GM19372 (cell line): Measurements from ENCODE around the gene HDAC9.

ENCODE experiments used
- ATAC-seq: cut with Tn5 transposase; IDR thresholded peaks from one replicate; pipeline ENCODE4 v1.9.1; 2021; ENCODE audit warnings: mild to moderate bottlenecking, low read depth, moderate library complexity; ENCODE audit not compliant: unreplicated experiment

Gene HDAC9

DNA sequence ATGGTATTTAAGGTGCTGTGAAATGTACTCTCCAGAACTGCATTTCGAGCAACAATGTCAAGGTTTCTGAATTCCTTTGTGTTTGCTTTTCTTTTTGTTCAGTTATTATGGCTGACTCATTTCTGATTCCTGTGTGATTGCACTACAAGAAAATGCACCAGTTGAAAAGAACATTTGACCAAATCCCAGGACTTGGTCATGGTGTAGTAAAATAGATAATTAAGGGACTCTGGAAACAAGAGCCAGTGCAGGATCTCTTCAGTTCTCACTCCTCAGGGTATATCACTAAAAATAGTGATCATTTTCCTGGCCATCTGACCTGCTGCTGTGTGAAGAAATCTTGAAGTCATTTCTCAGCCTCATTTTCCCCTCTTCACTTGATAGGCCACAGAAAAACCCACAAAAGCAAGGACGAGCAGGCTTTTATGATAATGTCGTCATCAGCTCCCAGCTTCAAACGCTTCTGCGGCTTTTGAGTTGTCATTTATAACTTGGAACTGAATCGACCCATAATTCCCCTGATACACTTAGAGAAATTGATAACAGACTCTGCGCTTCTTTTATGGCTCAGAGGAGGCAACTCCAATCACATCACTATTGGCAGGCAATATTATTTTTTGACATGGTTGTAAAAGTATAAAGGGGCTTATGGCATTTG lies 274.7 kb downstream of the HDAC9 start:
- ATAC-seq = no peak

DNA sequence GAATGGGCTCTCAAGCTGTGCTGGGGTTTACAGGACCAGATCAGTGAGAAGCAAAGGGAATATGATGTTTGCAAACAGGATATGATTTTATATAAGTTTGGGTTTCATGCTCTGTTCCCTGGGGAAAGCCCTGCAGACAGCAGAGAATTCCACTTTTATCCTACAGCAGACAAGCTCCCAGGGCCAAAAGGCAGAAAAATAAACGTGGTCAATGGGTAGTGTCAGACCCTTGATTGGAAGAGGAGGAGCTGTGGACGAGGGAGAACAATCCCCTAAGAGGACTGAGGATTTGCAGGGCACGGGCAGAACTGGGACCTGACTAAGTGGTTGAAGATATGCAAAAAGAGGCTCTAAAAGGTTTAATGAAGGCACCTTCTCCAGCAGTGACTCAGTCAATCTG lies 275.3 kb downstream of the HDAC9 start:
- no peak for ATAC-seq

DNA sequence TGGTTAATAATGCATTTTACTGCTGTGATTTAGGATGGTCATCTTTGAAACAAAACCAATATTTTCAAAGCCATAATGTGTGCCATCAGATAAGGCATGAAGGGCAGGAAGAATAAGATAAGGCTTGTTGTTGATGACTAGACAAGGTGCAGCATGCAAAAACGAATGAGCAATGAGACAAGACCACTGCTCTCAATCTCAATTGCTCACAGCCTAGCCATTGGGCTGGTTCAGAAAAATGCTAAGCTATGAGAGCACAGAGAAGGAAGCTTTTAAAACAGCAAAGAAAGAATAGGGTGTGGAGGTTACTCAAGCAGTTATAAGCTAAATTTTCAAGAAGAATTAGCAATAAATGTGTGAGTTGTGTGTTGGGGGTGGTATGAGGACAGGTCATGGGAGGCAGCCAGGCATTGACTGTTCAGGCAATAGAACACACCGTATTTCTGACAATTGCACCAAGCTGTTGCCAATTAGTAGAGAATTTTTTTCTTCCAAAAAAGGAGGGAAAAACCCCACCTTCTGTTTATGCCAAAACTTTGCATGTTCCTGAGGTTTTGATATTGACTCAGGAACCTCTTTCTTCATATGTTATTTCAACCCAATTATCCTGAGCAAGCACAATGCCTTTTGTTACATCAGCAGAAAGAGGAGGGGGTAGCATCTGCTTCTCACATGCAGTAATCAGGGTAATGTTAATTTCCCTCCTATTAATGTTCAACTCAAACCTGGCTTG lies 276.5 kb downstream of the HDAC9 start:
- no peak for ATAC-seq

DNA sequence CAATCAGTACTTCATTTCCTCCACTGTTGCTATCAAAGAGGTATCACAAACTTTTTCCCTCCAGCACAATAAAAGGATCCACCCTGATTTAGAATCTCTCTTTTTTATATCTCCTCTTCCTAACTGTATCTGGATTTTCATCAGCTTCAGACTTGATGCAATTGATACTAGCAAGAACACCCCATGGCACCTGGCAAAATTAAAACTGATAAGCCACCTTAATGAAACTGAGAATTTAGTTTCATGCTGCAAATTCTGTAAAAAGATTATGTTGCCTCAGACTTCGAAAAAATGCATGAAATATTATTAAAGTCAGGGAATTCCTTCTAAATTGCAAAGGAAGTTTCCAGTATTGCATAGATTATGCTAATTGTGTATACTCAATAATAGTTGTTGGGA lies 277.0 kb downstream of the HDAC9 start:
- no peak for ATAC-seq

DNA sequence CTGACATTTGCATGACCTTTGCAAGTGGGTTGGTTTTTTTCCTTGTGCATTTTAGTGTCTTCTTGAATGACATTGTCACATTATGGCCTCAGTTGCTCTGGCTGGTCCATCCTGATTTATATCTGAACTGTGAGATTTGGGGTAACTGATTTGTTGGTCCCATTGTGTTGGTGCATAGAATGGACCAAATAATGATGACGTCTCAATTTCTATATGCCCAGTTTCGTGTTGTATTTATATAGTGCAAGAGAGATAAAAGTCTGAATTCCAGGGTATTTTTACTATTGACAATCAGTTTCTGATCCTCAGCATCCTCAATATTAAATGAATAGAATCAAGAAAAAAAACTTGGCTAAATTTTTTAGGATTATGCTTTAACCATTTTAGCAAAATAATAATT lies 281.8 kb downstream of the HDAC9 start:
- no peak for ATAC-seq

DNA sequence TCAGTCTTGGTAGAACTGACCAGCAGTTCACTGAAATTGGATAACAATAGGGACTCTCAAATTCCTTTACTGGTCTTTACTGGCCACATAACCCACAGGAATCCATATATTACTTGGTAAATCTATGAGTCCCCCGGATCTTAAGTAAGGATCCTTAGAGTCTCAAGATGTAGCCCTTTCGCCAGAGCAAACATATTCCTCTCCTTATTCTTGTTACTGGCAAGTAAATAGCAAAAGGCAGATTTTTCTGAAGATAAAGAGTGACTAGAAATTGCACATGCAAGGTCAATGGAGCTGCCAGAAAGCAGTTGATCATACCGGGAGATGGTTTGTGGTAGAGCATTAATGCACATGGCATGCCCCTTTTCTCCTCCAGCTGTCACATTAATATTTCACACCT lies 283.0 kb downstream of the HDAC9 start:
- no peak for ATAC-seq

DNA sequence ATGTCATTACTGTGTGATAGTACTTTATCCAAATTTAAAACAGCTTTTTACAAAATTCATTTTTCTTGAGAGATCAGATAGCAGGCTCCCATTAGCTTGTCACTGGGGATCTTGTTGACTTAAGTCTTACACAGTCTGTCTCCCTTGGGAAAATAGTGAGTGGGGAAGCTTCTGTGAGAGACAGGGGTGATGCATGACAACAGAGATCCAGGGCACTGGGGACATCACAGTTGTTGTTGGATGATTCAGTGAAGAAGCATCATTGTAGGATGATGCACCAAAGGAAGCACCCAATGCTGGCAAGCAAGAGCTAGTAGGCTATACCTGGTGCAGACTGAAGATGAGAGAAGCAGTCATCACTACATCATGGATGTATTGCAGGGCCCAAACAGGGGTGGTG lies 284.7 kb downstream of the HDAC9 start:
- ATAC-seq = no peak

DNA sequence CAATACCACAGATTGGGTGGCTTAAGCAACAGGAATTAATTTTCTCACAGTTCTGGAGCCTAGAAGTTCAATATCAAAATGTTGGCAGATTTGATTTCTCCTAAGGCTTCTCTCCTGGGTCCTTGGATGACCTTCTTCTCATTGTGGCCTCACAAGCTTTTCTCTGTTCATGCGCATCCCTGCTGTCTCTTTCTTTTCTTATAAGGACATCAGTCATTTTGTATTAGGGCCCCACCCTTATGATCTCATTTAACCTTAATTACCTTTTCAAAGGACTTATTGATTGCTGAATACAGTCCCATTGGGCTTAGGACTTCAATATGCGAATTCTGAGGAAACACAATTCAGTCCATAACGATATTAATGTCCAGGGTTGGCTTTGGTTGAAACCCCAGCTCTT lies 285.4 kb downstream of the HDAC9 start:
- ATAC-seq = no peak

DNA sequence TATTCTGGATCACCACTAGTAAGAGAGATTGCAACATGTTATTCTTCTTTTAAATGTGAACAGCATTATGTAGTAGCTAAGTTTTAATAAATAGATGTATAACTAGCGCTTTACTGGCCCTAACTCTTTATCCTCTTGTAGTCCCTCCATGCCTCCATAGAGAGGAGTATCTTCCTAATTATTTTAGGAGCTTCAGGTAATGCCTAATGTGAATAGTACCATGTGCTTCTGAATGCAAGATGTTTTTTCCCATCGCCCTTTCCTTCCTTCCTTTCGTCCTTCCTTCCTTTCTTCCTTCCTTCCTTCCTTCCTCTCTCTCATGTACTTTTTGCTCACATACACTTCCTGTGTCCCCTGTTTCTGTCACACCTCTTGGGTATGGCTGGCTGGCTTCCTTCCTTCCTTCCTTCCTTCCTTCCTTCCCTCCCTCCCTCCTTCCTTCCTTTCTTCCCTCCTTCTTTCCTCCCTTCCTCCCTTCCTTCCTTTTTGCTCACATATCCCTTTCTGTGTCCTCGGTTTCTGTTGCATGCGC lies 290.7 kb downstream of the HDAC9 start:
- no peak for ATAC-seq

DNA sequence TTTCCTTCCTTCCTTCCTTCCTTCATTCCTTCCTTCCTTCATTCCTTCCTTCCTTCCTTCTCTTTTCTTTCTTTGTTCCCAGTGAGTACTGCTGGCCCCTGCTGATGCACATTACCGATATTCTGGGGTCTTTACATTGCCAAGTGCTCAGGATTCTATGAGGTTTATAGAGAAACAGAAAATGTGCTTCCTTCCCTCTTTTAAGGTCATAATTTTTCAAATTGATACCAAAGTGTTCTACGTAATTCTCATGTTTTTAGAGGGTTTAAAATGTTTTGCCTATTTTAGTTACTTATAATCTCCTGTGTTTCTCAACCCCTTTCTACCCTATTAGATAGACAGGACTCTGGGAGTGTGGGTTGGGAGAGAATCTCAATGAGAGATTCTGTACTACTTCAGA lies 291.2 kb downstream of the HDAC9 start:
- no peak for ATAC-seq

DNA sequence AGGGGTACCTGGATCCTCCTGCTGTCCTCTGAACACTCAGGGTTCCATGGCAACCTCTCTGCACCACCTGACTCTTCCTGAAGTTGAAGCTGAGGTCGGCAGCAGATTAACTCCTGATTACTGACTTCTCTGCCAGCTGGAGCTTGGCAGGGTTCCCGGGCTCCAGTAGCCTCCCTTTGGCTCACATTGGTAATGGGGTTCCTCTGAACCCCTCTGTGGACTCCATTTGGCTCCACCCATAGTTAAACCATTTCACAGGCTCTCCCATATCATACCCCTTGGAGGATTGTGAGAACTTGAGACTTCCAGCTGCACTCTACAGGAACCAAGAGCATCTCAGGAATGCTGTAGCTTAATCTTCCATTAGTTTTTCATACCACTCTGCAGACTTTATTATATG lies 292.5 kb downstream of the HDAC9 start:
- ATAC-seq = no peak

DNA sequence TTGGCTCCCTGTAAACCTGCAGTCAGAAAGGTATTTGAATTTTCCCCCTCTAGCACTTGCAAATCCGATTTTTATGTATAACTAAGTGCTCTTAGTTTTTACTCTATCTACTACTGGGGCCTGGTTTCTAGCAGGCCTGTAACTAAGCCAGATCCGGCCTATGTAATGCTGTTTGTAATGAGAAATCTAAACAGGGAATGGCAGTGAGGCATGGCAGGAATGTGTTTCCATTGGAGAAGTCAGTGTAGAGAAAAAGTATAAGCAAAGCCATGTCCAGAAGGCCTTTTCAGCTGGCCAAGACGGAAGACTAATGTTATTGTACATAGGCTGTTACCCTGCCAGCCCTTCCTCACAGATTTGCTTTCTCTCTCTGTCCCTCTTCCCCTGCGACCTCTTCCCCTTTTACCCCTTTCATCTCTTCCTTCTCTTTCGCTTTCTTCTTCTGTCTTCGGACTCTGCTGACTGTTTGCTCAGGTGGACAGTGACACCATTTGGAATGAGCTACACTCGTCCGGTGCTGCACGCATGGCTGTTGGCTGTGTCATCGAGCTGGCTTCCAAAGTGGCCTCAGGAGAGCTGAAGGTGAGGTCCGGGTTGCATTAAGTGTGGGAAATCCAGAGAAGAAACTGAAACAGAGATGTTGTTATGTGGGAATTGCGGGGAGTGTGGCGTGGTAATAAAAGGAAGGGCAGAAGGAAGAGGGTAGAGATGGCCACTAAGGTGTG lies 297.5 kb downstream of the HDAC9 start:
- no peak for ATAC-seq

DNA sequence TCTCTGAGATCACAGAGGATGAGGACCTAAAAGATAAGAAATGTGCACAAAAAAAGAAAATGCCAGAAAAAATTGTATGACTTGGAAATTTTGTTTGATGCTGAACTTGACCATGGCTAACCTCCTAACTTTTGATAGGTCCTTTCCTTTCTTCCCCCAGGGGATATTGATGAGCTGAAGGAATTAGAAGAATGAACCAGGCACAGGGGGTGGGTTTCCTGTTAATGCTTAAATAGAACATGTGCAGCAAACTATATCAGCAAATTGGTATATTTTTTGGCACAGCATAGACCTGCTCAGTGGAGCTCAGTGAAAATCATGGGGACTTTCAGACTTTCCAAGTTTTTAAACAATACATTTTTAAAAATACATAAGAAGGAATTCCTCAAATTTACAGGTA lies 300.7 kb downstream of the HDAC9 start:
- no peak for ATAC-seq

DNA sequence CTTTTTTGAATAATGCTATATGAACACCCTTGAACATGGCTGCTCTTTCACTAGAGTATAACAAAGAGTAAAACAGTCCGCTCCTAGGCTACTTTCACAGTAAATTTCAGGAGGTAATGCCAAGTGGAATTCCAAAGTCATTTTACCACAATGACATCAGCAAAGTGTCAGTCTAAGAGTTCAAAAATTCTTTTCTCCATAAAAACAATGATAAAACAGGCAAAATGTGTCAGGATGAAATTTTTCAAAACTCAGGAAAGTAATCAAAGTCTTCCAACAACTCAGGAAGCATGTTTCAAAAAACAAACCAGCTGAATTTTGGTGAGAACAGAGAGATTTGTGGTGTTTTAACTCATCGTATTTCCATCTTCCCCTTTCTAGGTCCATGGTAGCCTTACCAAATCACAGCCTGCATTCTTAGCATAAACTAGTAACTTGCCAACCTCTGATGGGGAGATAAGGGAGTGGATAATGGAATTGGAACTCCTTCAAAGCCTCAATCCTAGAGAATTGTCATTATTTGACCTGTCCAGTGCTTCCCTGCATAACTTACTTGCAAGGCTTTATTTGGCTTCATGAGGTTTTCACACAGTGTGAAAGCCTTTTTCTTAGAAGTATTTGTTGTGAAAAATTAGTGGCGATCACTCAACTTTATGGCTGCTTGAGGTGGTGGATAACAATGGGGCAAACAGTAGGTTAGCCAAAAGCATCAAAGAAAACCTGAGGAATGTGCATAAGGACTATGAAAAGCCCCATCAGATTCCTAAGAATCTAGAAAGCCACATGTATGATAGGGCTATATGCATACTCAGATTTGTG lies 302.7 kb downstream of the HDAC9 start:
- no peak for ATAC-seq

DNA sequence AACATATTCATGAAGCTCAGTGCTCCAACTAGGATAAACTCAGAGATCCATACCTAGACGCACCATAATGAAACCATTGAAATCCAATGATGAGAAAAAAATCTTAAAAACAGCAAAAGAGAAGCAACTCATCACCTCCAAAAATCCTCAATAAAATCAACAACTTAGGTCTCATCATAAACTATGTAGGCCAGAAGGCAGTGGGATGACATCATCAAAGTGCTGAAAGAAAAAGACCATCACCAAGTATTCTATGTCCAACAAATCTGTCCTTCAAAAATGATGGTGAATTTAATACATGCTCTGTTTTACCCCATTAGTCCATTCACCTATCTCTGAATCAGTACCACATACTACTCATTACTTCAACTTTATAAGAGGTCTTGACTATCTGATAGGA lies 304.4 kb downstream of the HDAC9 start:
- ATAC-seq = no peak

DNA sequence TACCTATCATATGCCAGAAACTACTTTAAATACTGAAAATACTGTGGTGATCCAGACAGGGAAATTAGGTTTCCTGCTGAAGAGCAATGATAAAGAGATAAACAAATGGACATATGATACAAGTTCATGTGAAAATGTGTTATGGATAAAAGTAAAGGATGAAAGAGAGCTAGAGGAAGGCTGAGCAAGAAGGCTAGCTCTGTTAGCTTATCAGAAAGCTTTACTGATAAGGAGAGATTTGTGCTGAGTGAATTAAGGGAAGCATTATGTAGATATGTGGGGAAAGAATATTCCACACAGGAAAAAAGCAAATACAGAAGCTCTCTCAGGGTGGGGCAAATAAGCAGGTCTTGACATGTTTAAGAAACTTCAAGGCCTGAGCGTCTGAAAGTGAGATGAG lies 308.4 kb downstream of the HDAC9 start:
- no peak for ATAC-seq

DNA sequence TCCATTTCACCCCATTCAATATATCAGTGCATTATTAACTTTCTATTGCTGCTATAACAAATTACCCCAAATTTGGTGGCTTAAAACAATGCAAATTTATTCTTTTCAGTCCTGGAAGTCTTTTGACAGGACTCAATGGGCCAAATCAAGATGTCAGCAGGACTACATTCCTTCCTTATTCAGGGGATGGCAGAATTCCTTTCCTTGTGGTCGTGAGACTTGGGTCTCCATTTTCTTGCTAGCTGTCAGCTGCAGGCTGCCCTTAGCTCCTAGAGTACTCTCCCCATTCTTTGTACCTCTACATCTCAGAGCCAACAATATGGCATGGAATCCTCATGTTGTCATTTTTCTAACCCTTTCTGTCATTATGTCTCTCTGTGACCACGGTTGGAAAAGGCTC lies 310.6 kb downstream of the HDAC9 start:
- no peak for ATAC-seq

DNA sequence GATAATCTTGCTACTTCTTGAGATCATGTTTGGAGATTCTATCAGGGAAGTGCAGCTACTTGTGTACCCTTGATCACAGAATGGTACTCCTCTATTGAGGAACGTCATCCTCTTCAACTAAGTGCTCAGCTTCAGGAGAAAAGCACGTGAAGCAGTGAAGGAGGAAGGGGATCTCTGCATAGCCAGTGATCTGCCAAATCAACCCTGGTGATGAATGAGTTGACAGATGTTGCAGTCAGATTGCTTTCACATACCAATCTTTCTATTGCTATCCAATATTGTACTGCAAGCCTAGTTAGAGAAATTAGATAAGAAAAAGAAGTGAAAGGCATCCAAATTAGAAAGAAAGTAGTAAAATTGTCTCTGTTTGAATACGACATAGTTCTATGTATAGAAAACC lies 312.5 kb downstream of the HDAC9 start:
- ATAC-seq = no peak

DNA sequence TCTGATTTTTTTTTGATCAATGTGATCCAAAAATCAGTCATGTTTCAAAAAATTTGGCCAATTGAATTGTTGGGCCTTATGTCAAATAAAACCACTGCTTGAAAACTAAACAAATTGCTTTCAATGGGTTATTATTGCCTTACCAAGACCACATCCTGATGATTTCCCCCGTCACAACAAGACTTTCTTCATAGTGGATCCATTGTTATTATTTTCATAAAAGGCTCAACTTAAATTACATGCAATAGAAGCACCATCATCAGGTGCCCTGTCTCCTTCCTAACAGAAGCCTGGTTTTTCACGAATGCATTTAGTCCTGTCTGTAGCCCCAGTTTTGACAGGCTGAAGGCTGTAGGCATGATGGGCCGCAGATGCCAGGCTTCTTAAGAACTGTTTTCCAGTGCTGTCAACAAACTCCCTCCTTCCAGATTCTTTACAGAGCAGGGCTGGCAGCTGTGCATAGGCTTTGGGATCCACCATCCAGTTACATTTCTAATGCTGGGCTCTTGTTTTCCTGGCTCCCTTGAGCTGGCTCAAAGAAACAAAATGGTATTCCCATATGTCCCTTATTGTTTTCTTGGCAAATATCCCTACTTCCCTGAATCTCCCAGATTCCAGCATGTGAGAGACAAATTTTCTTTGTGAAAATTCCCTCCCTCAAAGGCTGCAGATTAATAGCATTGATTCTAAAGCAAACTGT lies 319.9 kb downstream of the HDAC9 start:
- ATAC-seq = no peak

DNA sequence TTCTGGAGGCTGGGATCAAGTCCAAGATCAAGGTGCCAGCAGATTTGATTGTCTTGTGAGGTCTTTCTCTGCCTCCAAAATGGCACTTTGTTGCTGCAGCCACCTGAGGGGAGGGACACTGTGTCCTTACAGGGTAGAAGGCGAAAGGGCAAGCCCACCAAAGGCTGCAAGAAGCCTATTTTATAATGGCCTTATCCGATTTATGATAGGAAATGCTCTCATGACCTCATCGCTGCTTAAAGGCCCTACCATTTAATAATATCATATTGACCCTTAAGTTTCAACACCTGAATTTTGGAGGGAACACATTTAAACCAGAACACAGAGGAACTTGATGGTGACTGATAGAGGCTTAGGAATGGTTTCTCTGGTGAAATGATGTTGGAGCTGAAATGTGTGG lies 325.4 kb downstream of the HDAC9 start:
- ATAC-seq = no peak
